Stimulated activated CD4-positive, alpha-beta T cell treated with anti-CD3 and anti-CD28 coated beads, Interleukin-2, amount 100 ng/mL, for 48 hours (primary cell): ENCODE measurements around the gene DHRS7C.

ENCODE experiments used
- DNase-seq, 2 donors: peaks; one replicate each; pipeline ENCODE4 v3.0.0-alpha.2; 2020

The DHRS7C gene, protein sequence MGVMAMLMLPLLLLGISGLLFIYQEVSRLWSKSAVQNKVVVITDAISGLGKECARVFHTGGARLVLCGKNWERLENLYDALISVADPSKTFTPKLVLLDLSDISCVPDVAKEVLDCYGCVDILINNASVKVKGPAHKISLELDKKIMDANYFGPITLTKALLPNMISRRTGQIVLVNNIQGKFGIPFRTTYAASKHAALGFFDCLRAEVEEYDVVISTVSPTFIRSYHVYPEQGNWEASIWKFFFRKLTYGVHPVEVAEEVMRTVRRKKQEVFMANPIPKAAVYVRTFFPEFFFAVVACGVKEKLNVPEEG

DNA sequence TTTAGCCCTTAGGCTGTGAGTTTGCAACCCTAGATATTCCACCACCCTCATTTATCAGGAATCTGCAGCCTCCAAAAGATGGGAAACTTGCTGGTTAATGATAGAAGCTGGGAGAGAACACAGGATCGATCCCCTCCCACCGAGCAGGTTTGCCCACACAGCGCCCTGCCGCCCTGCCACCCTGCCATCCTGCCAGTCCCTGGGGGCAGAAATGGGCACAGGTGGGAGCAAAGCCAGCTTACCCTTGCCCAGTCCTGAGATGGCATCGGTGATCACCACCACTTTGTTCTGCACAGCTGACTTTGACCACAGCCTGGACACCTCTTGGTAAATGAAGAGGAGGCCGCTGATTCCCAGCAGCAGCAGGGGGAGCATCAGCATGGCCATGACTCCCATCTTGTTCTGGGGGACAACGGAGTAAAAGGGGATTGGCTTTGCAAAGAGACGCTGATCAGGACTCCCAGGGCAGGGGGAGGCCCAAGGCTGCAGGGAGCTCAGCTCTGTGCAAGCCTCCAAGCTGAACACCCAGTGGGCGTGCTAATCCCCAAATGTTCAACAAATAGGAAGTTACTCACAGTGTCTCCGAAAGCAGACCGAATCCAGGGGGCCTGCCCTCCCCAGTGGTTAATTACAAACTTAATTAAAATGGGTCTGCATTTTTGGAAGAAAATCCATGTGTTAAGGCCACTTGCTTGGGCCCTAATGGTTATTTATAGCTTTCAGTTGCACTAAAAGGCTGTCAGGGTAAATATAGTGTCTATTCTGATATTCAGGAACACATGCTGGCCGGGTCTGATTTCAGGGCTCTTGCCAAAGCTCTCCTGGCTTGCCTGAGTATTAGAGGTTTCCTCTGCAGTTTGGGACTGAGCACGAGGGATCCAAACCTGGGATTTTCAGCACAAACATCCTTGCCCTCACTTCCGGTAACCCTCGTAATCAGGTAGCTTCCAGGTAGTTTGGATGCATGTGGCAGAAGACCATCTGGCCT is at the start of gene DHRS7C:
Gene DHRS7C, minus strand, starts transcription at position 704 of the 988 bp plus-strand sequence. Its CDS starts 308 bp downstream, at position 396.
- no peak for DNase-seq

DNA sequence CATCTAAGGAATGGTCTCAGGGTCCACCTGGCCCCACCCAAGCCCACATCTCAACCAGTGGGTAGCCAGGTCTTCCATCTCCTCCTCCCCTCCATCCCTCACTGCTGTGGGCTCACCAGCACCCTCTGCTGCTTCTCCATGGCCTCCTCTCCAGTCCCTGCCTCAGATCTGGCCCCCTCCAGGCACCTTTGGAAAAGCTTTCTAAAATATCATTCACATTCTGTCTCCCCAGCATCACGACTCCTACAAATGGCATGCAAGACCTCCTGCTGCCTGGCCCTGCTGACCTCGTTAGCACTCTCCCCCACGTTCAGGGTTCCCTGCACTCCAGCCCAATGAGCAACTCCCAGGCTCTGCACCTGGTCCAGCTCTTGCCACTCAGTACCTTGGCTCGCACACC is 48.0 kb upstream of the DHRS7C start:
- DNase-seq: no peak

DNA sequence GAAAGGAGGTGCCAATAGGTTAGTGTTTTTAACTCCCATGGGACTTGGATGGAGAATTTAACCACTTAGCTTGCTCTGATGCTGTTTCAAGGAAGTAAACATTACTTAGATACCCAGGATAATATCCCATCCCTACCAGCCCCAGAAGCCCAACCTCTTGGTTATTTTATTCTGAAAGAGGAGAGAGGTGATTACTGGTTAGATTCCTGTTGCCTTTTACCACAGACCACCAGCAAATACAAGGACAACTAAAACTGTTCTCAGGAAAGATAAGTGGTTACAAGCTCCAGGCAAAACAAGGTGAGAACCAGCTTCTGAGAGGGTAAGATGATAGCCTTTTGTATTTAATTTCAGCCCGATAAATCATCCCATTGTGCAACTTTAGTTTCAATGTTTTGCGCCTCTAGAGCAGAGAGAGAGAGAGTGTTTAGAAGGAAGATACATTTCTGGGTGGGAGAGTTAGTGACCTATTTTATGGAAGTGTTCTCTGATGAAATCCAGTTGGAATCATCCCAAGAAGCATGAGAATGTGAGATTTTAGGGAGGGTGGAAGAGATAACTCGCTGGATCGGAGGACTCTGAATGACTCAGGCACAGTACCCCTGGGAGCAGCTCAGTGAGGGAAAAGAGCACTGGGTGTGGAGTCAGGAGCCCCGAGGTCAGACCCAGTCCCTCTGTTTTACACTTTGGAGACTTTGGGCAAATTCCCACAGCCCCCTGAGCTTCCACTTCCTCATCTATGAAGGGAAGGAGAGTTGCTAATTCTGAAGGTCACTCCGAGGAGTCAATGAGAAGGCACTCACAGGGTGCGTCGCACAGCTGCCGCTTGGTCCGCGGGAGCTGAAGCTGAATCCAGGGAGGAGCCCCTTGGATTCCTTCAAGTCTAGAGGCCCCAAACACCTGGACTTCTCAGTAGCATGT is 46.4 kb upstream of the DHRS7C start:
- no peak for DNase-seq

DNA sequence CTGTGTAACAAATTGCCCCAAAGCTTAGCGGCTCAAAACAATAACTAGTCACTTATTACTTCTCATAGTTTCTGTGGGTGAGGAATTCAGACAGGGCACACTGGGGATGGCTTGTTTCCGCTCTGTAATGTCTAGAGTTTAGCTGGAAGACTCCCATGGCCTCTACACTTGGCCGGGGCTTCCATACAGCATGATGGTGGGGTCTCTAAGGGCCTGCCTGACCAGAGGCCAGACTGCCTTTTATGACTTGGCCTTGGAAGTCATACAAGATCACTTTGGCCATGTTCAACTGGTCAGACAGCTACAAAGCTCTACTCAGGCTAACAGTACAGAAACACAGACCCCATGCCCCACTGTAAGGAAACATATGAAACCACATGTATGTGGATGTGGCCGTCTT is 42.5 kb upstream of the DHRS7C start:
- no peak for DNase-seq

DNA sequence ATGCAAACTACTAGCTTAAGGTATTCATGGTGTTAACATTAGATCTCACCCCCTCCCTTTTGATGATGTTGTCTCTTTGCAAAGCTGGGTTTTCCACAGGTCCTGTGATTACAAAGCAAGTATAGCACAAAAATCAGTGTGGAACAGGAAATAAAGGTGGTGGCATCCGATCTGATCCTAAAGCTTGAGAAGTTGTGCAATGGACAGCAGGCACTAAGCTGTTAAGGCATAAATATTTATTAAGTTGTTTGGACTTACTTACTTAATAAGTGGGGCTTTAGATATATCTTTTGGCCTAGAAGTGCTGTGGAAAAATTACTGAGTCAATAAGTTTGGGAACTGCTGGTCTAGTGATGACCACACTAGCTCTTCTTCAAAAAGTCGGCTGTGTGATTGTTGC is 39.3 kb upstream of the DHRS7C start:
- DNase-seq: no peak

DNA sequence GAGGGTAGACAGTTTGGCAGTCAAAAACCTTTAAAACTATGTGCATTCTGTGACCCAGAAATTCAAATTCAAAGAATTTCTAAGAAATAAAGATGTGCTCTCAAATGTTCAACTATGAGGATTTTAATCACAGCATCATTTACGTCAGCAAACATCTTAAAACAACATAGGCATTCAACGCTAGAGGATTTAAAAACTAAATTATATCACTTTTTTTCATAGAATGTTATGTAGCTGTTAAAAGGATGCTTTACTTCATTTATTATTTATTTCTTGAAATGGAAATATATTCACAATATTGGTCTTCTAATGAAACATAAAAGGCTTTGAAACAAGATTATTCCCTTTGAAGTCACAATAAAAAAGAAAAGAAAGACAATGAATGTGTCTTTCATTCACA is 38.0 kb upstream of the DHRS7C start:
- DNase-seq: no peak

DNA sequence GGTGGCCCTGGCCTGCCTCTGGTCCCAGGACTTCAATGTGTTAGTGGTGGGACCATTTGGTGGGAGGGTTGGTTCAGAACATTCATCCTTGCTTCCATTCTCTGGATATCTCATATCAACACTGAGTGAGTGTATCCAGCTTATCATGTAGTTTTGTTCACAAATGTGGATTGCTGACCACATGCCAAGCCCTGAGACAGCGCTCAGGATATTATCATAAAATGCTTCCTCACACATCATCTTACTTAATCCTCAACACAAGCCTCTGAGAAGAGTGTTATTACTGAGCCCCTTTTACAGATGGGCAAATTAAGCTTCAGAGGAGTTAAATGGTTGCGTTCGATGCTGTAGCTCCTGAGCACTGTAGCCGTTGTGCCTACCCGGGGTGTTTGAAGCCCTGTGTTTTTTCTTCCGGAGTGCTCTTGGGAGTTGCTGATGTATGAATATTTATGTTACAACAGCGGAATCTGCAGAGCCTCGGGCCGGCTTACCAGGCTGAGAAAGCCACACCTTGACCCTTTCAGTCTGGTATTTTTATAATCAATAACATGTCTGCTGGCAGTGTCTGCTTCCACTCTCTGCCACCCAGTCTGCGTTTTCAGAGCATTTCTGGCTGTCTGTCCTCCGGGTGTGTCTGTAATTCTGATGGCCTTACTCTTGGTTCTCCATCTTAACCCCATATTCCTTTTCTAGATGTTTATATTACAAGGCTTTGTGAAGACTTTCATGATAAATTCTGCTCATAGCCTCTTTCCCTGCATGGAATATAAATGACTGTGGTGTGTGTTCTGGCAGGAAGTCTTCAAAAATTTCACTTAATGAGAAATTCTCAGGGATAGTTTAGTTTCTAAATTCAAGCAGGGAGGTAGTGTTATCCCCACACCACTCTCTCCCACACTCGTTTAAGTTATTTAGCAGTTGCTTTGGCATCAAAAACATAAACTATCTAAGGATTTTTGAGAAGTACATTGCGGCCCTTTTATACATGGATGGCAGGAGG is 37.2 kb upstream of the DHRS7C start:
- DNase-seq: no peak

DNA sequence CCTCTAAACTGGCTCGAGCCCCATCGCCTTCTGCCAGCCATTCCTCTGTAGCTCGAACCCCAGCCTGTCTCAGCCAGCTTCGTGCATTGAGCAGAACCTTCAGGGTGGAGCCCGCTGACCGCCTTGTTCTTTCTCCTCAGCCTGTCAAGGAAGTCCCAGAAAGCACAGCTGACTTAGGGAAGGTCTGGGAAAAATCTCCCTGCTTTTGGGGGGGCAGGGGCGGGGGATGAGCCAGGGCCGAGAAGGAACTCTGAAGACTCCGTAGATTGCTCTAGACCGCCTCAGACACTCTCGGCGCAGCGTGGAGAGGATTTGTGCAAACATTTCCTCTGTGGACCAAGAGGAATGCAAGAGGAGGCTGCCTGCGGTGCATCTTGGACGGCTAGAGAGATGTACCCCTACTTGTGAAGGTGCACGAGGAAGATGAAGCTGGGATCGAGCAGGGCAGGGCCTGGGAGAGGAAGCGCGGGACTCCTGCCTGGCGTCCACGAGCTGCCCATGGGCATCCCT is 34.3 kb upstream of the DHRS7C start, which contains the start of gene GLP2R:
Gene GLP2R, plus strand, starts transcription at position 284 of the 510 bp plus-strand sequence. Its CDS starts 140 bp downstream, at position 424.
- DNase-seq: no peak

DNA sequence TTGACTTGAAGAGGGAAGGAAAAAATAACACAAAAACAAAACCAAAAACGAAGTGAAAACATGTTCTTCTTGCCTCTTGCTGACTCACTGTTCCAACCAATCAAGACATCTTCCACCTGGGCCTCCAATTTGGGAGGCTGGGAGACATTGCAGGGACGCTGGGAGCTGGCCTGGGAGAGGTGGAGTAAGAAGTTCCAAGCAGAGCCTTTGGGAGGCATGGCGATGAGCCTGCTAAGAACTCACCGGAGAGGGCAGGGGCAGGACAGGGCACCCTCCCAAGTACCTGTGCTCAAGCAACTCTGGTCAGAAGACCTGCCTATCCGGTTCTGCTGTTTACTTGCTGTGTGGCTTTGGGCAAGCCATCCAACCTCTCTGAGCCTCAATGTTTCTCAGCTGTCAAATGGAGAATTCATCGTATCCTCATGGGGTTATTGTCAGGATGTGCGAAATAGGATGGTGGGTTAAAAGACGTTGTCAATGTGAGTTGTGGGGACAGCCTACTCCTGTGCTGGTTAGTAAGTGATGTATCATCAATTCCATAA is 33.5 kb upstream of the DHRS7C start:
- DNase-seq: no peak

DNA sequence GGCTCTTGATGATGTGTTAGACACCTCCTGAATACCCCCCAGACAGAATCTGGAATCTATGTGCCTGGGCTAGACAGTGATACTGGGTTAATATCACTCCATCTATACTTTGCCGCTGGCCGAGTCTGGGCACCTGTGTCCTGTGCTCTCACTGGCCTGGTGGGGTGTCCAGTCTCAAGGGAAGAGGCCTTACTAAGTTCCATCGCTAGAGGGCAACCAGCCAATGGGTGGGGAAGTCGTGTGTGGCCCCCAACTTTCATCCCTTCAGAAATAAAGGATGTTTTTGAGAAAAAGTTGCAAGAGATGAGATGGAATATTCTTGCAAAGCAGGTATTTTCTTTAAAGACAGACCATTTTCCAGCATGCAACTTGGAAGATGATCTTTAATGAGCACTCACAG is 32.7 kb upstream of the DHRS7C start:
- no peak for DNase-seq

DNA sequence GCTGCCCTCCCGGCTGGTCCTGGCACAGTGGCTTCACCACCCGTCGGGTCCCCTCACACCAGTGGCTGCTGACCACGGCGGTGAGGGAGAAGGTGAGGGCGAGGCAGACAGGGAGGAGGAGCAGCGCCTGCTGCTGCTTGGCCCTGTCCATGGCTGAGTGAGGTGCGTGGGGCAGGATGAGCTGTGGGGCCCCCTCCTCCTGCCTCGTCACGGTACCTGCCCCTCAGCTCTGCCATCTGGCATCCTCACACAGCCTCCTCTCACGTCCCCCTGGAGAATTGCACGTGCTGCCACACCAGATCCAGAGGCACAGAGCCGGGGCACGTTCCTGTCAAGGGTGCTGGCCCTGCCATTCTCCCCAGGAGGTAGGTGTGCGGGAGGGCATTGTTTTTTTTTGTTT is 30.5 kb upstream of the DHRS7C start, which contains the start of gene GSG1L2:
Gene GSG1L2, minus strand, starts transcription at position 159 of the 400 bp plus-strand sequence. Its CDS starts 8 bp downstream, at position 151.
- DNase-seq: no peak

DNA sequence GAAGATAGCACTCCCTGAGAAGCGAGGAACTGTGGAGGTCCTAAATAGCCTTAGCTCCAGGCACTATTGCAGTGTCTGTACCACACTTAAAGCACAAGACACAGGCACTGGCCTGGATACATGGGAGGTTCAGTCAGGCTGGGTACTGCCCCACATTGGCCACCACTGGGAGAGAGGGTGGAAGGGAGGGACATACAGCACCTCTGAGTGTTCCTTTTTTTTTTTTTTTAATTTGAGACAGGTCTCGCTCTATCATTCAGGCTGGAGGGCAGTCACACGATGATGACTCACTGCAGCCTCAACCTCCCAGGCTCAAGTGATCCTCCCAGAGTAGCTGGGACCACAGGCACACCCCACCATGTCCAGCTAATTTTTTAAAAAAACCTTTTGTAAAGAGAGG is 29.1 kb upstream of the DHRS7C start:
- no peak for DNase-seq

DNA sequence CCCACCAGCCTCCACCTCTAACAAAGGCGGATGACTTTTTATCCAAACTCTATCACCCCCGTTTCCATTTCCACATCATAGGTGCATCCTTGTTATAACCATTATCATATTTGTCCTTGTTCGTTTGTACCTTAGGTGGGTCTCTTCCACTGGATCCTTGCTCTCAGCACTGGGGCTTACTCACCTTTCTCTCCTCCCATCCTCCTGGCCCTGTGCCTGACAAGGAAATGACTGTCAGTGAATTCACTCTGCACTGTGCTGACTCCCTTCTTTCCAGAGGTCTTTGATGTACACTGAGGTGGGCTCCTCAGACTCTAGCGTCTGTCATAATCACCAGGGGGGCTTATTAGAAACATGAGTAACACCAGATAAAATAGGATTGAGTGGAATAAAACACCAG is 27.4 kb upstream of the DHRS7C start:
- DNase-seq: no peak

DNA sequence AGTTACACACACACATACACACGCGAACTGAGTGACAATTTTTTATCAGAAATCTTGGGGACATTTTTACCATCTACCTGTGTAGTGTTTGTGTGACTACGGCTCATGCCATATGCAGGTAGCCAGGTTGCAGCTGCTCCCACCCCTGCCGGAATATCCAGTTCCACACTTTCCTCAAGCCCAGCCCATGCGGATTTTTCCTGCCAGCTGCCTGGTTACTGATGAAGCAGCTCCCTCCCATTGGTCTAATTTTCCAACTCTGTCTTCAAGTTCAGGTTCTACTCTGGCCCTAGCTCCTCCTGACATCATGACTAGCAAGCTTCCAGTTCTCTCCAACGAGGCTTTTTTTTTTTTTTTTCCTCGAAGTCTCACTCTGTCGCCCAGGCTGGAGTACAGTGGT is 25.7 kb upstream of the DHRS7C start:
- DNase-seq: no peak

DNA sequence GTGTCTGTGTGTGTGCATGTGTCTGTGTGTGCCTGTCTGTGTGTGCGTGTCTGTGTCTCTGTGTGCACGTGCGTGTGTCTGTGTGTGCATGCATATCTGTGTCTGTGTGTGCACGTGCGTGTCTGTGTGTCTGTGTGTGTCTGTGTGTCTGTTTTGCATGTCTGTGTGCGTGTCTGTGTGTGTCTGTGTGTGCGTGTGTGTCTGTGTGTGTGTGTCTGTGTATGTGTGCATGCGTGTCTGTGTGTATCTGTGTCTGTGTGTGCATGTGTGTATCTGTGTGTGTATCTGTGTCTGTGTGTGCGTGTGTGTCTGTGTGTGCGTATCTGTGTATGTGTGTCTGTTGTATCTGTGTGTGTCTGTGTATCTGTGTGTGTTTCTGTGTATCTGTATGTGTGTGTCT is 25.1 kb upstream of the DHRS7C start:
- no peak for DNase-seq

DNA sequence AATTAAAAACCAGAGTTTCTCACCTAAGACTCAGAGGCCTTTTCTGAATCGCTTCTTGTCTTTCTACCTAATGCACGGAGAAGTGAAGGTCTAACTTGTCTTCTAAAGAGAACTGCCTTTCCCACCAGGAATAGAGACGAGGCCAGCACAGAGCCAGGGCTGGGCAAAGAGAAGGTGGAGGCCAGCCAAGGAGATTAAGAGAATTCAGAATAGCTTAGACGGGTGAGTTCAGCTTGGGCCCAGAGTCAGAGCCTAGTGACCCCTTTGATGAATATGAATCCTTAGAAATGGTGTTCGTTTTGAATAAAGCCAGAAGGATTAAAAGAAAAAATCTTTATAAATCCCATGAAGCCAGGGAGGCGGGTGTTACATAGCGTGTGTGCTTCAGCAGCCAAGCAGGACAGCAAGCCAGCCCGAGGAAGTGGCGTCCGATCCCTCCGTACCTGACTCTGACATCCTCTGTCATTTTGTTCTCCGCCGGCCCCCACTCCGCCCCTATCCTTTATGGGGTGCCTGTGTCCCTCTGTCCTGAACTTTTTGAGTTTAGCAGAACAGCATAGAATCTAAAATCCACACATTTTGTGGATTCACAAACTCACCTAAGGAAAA is 23.0 kb upstream of the DHRS7C start:
- no peak for DNase-seq

DNA sequence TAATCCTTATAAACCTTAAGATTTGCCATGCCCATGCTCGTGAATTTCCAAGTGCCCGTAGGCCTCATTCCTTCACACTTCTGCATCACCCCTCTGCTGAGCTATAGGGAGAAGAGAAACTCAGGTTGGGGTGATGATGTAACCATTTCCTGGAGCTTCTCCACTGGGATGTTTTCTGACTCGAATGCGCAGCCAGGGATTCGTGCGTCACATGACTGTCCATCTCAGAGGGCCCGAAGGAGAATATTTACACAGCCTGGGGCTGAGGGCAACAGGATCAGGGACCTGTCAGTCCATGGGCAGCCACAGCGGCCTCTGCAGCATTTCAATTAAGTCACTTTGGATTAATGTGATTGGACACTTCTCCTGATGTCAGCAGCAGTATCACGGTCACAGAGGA is 21.8 kb upstream of the DHRS7C start:
- no peak for DNase-seq

DNA sequence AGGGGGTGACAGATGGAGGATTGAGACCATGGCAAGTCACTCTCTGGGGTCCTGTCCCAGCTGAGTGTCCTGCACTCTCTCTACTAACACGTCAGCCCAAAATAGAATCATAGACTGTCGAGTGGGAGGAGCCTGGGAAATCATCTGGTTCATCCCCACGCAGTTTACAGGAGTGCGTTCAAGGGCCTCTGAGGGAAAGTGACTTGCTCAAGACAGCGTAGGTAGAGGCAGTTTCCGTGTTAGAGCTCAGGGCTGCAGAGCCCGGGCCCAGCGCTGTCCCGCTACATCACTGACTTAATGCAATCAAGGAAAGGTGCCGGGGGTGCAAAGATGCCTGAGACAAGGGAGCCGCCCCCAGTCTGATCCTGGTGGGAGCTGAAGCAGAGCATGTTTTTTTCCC is 20.1 kb upstream of the DHRS7C start:
- DNase-seq: no peak

DNA sequence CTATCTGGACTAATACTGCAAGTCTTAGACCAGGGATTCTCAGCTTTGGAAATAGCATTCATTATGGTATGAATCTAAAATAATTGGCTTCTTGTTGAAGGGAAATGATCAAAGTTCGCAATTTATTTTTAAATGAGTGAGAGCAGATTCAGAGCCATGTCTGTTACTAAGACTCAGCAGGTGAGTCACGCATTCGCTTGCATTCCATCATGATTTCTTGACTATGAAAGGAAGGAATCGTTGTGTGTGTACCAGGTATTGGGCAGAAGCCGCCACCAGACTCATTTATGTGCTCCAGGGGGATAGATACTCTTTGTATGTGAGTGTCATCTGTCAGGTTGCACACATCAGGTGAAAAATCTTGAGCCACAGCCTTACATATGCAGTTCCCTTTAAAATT is 19.7 kb upstream of the DHRS7C start:
- DNase-seq: no peak
